ENCODE measurements around the gene TAPT1.

TAPT1 gene

DNA sequence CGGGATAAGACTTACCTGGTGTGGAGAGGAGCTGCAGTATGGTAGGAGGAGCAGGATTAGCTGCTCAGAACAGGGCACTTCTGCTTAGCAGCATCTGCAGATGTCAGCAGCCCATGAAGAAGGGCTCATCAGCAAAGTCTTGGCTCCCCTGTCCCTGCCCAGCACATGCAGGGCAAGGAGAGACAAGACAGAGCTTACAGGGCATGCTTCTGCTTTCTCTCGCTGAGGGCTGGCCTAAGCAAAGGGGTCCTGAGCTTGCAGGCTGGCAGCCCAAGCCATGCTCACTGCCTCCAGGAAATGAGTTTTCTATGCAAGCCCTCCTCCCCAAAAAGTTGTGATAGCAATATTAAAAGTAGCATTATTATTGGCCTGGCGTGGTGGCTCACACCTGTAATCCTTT, 39.5 kb upstream of the TAPT1 start:
- Histone ChIP-seq H3K9me3 (ENCODE audit: low read length) (no peaks in the 10 kb centered on the region), H3K9ac (ENCODE audit: low read length) (no peak overlapping the region), H3F3A (ENCODE audit: insufficient read depth, low read length) (no peaks in the 10 kb centered on the region), H4K20me1 (ENCODE audit: insufficient read depth, low read length) (no peaks in the 10 kb centered on the region), H3K4me2 (ENCODE audit: low read length) (no peak overlapping the region), H3K79me2 (ENCODE audit: insufficient read depth, low read length) (no peaks in the 10 kb centered on the region), H2AFZ (ENCODE audit: low read length) (no peak overlapping the region), H3K27me3 (ENCODE audit: insufficient read depth, low read length) (no peaks in the 10 kb centered on the region), H3K9me2 (ENCODE audit: low read depth, low read length) (no peaks in the 10 kb centered on the region), H3K4me1 (ENCODE audit: insufficient read depth, low read length, severe bottlenecking) (peaks cover 18% of the 10 kb centered on the region), H3K36me3 (ENCODE audit: insufficient read depth, low read length) (no peaks in the 10 kb centered on the region), H3K27ac (ENCODE audit: low read depth, low read length, poor library complexity, severe bottlenecking) (no peak overlapping the region), H3K4me3 (ENCODE audit: low read depth, low read length, poor library complexity, severe bottlenecking) (no peak overlapping the region)
- TF ChIP-seq EZH2 (IDR thresholded peaks at IDR 0.05; ENCODE audit: borderline replicate concordance, low read length) (no peak), CTCF (IDR thresholded peaks at IDR 0.05; ENCODE audit: low read length) (no peak)

- H3K4me2 ChIP-seq (ENCODE audit: low read length): no peak overlapping the region
- no peak overlapping the region for H3K27ac ChIP-seq (ENCODE audit: low read depth, low read length, poor library complexity, severe bottlenecking)
- H3K4me1 ChIP-seq (ENCODE audit: insufficient read depth, low read length, severe bottlenecking): peaks cover 18% of the 10 kb centered on the region
Measured at GRCh38 chr4:16264798-16265197, 38.5 kb upstream of the TAPT1 start.

GRCh38 chr4:16263056-16263455, 36.8 kb upstream of the TAPT1 start:
- no peaks in the 10 kb centered on the region for H3K9me2 ChIP-seq (ENCODE audit: low read depth, low read length)
- H3K9ac ChIP-seq (ENCODE audit: low read length): no peak overlapping the region
- H4K20me1 ChIP-seq (ENCODE audit: insufficient read depth, low read length): no peaks in the 10 kb centered on the region
- H3K9me3 ChIP-seq (ENCODE audit: low read length): no peaks in the 10 kb centered on the region
- no peaks in the 10 kb centered on the region for H3K27me3 ChIP-seq (ENCODE audit: insufficient read depth, low read length)
- TF ChIP-seq CTCF (IDR thresholded peaks at IDR 0.05; ENCODE audit: low read length) (no peak), EZH2 (IDR thresholded peaks at IDR 0.05; ENCODE audit: borderline replicate concordance, low read length) (no peak)
- H3K4me1 ChIP-seq (ENCODE audit: insufficient read depth, low read length, severe bottlenecking): peaks cover 18% of the 10 kb centered on the region
- H3K4me3 ChIP-seq (ENCODE audit: low read depth, low read length, poor library complexity, severe bottlenecking): no peak overlapping the region
- H3K4me2 ChIP-seq (ENCODE audit: low read length): no peak overlapping the region
- H3K79me2 ChIP-seq (ENCODE audit: insufficient read depth, low read length): no peaks in the 10 kb centered on the region
- no peaks in the 10 kb centered on the region for H3K36me3 ChIP-seq (ENCODE audit: insufficient read depth, low read length)
- H2AFZ ChIP-seq (ENCODE audit: low read length): no peak overlapping the region
- H3K27ac ChIP-seq (ENCODE audit: low read depth, low read length, poor library complexity, severe bottlenecking): no peak overlapping the region
- H3F3A ChIP-seq (ENCODE audit: insufficient read depth, low read length): no peaks in the 10 kb centered on the region

More at GRCh38 chr4:16264798-16265197, 38.5 kb upstream of the TAPT1 start:
- Histone ChIP-seq H3K9me2 (ENCODE audit: low read depth, low read length) (no peaks in the 10 kb centered on the region), H3F3A (ENCODE audit: insufficient read depth, low read length) (no peaks in the 10 kb centered on the region), H3K9me3 (ENCODE audit: low read length) (no peaks in the 10 kb centered on the region), H3K9ac (ENCODE audit: low read length) (no peak overlapping the region), H2AFZ (ENCODE audit: low read length) (no peak overlapping the region), H4K20me1 (ENCODE audit: insufficient read depth, low read length) (no peaks in the 10 kb centered on the region), H3K4me3 (ENCODE audit: low read depth, low read length, poor library complexity, severe bottlenecking) (no peak overlapping the region), H3K27me3 (ENCODE audit: insufficient read depth, low read length) (no peaks in the 10 kb centered on the region), H3K79me2 (ENCODE audit: insufficient read depth, low read length) (no peaks in the 10 kb centered on the region), H3K36me3 (ENCODE audit: insufficient read depth, low read length) (no peaks in the 10 kb centered on the region)
- peak; percentile 48 for TF ChIP-seq CTCF (IDR thresholded peaks at IDR 0.05; ENCODE audit: low read length)
- no peak for TF ChIP-seq EZH2 (IDR thresholded peaks at IDR 0.05; ENCODE audit: borderline replicate concordance, low read length)

All from OCI-LY1 (cell line).